ENCODE results near the gene MYOF.
"Not testable (repeated sequence)": the region's sequence is repeated elsewhere in the genome, so short reads cannot be mapped to it uniquely, and the experiment has no call there.

The MYOF gene

GRCh38 chr10:93485690-93486089 lies 3.6 kb upstream of the MYOF start:
- DNase-seq (ENCODE audit: low read depth in 2 of 2, low spot score in 1 of 2), result no peak

GRCh38 chr10:93481637-93482144 lies 443 bp downstream of the MYOF start:
- DNase-seq (ENCODE audit: low read depth in 2 of 2, low spot score in 1 of 2), result no peak

GRCh38 chr10:93478873-93479272 lies 3.3 kb downstream of the MYOF start:
- DNase-seq (ENCODE audit: low read depth in 2 of 2, low spot score in 1 of 2), result no peak

- no peak for DNase-seq (ENCODE audit: low read depth in 2 of 2, low spot score in 1 of 2)
Observed at GRCh38 chr10:93476756-93477155, 5.4 kb downstream of the MYOF start.

- DNase-seq (ENCODE audit: low read depth in 2 of 2, low spot score in 1 of 2), result no peak
Observed at GRCh38 chr10:93475871-93476270, 6.3 kb downstream of the MYOF start.

GRCh38 chr10:93475227-93475626 lies 6.9 kb downstream of the MYOF start:
- no peak for DNase-seq (ENCODE audit: low read depth in 2 of 2, low spot score in 1 of 2)

- no peak for DNase-seq (ENCODE audit: low read depth in 2 of 2, low spot score in 1 of 2)
Observed at GRCh38 chr10:93473804-93474472, 8.2 kb downstream of the MYOF start.

GRCh38 chr10:93473161-93473560 lies 9.0 kb downstream of the MYOF start:
- DNase-seq (ENCODE audit: low read depth in 2 of 2, low spot score in 1 of 2), result no peak

- no peak for DNase-seq (ENCODE audit: low read depth in 2 of 2, low spot score in 1 of 2)
Observed at GRCh38 chr10:93471110-93471651, 11.0 kb downstream of the MYOF start.

- no peak for DNase-seq (ENCODE audit: low read depth in 2 of 2, low spot score in 1 of 2)
Observed at GRCh38 chr10:93469454-93469853, 12.7 kb downstream of the MYOF start.

GRCh38 chr10:93468461-93469213 lies 13.5 kb downstream of the MYOF start:
- no peak for DNase-seq (ENCODE audit: low read depth in 2 of 2, low spot score in 1 of 2)

GRCh38 chr10:93467635-93468034 lies 14.5 kb downstream of the MYOF start:
- DNase-seq (ENCODE audit: low read depth in 2 of 2, low spot score in 1 of 2), result not testable (repeated sequence)

- DNase-seq (ENCODE audit: low read depth in 2 of 2, low spot score in 1 of 2), result no peak
Observed at GRCh38 chr10:93465806-93466675, 16.1 kb downstream of the MYOF start.

GRCh38 chr10:93464776-93465388 lies 17.3 kb downstream of the MYOF start:
- no peak for DNase-seq (ENCODE audit: low read depth in 2 of 2, low spot score in 1 of 2)

GRCh38 chr10:93463723-93464476 lies 18.2 kb downstream of the MYOF start:
- DNase-seq (ENCODE audit: low read depth in 2 of 2, low spot score in 1 of 2), result no peak

- DNase-seq (ENCODE audit: low read depth in 2 of 2, low spot score in 1 of 2), result no peak
Observed at GRCh38 chr10:93462881-93463280, 19.3 kb downstream of the MYOF start.

- DNase-seq (ENCODE audit: low read depth in 2 of 2, low spot score in 1 of 2), result no peak
Observed at GRCh38 chr10:93462371-93462770, 19.8 kb downstream of the MYOF start.

- no peak for DNase-seq (ENCODE audit: low read depth in 2 of 2, low spot score in 1 of 2)
Observed at GRCh38 chr10:93461807-93462178, 20.3 kb downstream of the MYOF start.

GRCh38 chr10:93461109-93461806 lies 20.9 kb downstream of the MYOF start:
- no peak for DNase-seq (ENCODE audit: low read depth in 2 of 2, low spot score in 1 of 2)

- DNase-seq (ENCODE audit: low read depth in 2 of 2, low spot score in 1 of 2), result no peak
Observed at GRCh38 chr10:93459466-93459865, 22.7 kb downstream of the MYOF start.

Measured in stimulated activated CD8-positive, alpha-beta memory T cell treated with anti-CD3 and anti-CD28 coated beads, Interleukin-4, amount 100 ng/mL, for 1 hour (primary cell).